Ishikawa (cell line): ENCODE measurements around the gene TSPAN31.
A peak's percentile ranks its signal among the peaks of the same experiment; 100 is the strongest.

Experiments used
- CEBPB ChIP-seq: IDR thresholded peaks from 2 replicates; pipeline ENCODE4 v1.6.1; 2012
- CREB1 ChIP-seq: IDR thresholded peaks from 2 replicates; pipeline ENCODE4 v1.6.1; 2012; ENCODE audit warnings: low read depth
- EGR1 ChIP-seq: IDR thresholded peaks from 2 replicates; pipeline ENCODE4 v1.6.1; 2012
- EP300 ChIP-seq: IDR thresholded peaks from 2 replicates; pipeline ENCODE4 v1.6.1; 2012; ENCODE audit warnings: borderline replicate concordance
- FOXM1 ChIP-seq: IDR thresholded peaks from 2 replicates; pipeline ENCODE4 v1.6.1; 2012; ENCODE audit warnings: low read depth, borderline replicate concordance
- MAX ChIP-seq: IDR thresholded peaks from 2 replicates; pipeline ENCODE4 v1.6.1; 2012
- NFIC ChIP-seq: IDR thresholded peaks from 2 replicates; pipeline ENCODE4 v1.6.1; 2012
- RAD21 ChIP-seq: IDR thresholded peaks from 2 replicates; pipeline ENCODE4 v1.6.1; 2012; ENCODE audit warnings: low read depth
- REST ChIP-seq: IDR thresholded peaks from 2 replicates; pipeline ENCODE4 v1.6.1; 2012; ENCODE audit warnings: low read depth, mild to moderate bottlenecking
- TAF1 ChIP-seq: IDR thresholded peaks from 2 replicates; pipeline ENCODE4 v1.6.1; 2012; ENCODE audit warnings: low read depth, mild to moderate bottlenecking
- TCF12 ChIP-seq: IDR thresholded peaks from 2 replicates; pipeline ENCODE4 v1.6.1; 2012; ENCODE audit warnings: low read depth
- TEAD4 ChIP-seq: IDR thresholded peaks from 2 replicates; pipeline ENCODE4 v1.6.1; 2012
- YY1 ChIP-seq: IDR thresholded peaks from 2 replicates; pipeline ENCODE4 v1.6.1; 2012; ENCODE audit warnings: low read depth
- ZBTB7A ChIP-seq: IDR thresholded peaks from 2 replicates; pipeline ENCODE4 v1.6.1; 2012; ENCODE audit warnings: low read depth
- TF ChIP-seq, protein P1 (sequence below): IDR thresholded peaks from 2 replicates; pipeline ENCODE4 v1.6.1; 2012

Gene TSPAN31

DNA sequence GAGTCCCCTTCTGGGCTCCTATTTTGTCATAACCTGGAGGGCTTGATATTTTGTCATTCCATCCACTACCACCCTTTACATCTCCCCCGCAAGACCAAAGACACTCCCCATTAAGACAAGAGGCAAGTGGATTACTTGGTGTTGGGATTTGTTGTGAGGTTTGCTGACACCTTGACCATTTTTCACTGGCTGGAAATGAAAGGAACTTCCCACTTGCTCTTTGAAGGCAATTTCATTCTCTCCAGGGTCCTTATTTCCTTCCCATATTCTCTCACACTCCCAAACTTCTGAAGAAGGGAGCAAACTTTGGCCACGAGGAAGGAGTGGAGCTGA lies 21.2 kb upstream of the TSPAN31 start:
- no peak for TF ChIP-seq RAD21

GRCh38 chr12:57724003-57724935 lies 20.6 kb upstream of the TSPAN31 start:
- TF ChIP-seq EGR1 (no peak), CEBPB (no peak), TEAD4 (no peak), TAF1 (no peak), REST (no peak), RAD21 (no peak), EP300 (no peak), FOXM1 (no peak), NFIC (no peak), TCF12 (no peak), CREB1 (no peak), YY1 (no peak), ZBTB7A (no peak), MAX (no peak)
- TF ChIP-seq, protein P1, sequence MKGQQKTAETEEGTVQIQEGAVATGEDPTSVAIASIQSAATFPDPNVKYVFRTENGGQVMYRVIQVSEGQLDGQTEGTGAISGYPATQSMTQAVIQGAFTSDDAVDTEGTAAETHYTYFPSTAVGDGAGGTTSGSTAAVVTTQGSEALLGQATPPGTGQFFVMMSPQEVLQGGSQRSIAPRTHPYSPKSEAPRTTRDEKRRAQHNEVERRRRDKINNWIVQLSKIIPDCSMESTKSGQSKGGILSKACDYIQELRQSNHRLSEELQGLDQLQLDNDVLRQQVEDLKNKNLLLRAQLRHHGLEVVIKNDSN = no peak

DNA sequence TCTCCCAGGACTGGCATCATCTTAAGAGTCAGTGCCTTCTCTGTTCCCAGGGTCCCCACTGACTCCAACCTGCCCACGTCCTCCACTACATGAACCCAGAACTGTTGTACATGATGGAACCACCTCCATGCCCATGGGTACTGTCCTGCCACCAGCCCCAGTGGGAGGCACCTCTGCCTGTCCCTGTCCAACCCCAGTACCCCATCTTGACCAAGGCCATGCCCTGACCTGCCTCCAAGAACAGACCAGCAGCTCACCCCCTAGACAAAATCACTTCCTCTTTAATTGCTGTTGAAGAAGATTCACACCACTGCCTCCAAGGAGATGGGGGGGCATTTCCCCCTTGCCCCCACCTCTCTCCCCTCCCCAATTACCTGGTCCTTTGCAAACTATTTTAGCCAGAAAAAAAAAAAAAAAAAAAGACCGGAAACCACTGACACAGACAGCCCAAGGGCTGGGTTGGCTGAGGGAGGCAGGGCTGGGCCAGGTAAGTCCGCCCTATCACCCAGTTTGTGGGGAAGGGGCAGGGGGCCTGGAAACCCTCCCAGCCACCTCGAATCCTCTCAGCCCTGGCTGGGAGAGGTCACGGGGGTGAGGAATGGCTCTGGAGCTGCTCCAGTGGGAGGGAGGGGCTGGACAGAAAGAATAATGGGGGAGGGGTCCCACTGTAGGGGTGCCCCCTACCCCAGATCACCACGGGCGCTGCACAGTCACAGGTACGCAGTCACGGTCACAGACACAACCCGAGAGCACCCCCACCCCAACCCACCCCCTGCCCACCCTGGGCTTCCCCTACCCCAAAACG lies 19.7 kb upstream of the TSPAN31 start:
- TF ChIP-seq EGR1 (no peak), REST (no peak), ZBTB7A (peak; percentile 2; the same call in 1 of the 2 replicates)

GRCh38 chr12:57725851-57726150 lies 19.0 kb upstream of the TSPAN31 start:
- TF ChIP-seq TEAD4 (no peak), MAX (0 out of 2 replicates have a peak, but pooled peaks have one; percentile 37), CREB1 (no peak)

DNA sequence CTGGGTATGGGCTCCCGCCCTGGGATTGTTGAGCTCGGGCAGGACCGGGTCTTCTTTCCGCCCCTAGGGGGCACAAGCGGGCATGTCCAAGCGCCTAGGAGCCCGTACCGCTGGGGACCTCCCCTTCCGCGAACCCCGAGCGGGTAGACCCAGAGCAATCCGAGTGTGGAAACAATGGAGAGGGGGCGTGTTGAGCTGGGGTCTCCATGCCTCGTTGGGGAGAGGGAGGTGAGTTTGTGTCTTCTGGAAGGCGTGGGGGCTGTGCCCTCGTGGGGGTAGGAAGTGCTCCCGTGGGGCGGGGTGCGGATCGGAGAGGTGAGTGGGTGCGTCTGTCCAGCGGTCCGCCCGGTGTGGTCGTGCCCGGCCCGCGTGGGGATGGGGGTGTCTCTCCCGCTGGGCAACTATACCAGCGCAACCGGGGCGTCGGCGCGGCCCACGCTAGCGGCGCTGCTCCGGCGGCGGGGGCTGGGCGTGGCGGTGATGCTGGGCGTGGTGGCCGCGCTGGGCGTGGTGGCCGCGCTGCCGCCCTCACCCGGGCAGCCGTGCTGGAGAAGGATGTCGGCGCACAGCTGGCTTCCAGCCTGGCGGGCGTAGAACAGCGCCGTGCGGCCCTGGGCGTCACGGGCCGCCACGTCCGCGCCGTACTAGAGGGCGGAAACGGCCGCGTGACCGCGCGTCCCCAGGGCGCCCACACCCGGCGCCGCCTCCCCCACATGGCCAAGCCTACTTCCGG lies 18.5 kb upstream of the TSPAN31 start:
- TF ChIP-seq TCF12 (peak; percentile 12; the same call in 1 of the 2 replicates), MAX (peak; percentile 22), RAD21 (peak; percentile 66), FOXM1 (no peak), EP300 (no peak; the same call in 1 of the 2 replicates), CEBPB (no peak), YY1 (0 out of 2 replicates have a peak, but pooled peaks have one; percentile 29), REST (no peak), NFIC (no peak), TAF1 (no peak; the same call in 1 of the 2 replicates), CREB1 (no peak), ZBTB7A (peak; percentile 83; the same call in 1 of the 2 replicates), EGR1 (peak; percentile 48; the same call in 1 of the 2 replicates), TEAD4 (no peak)
- TF ChIP-seq, protein P1 = peak; percentile 76
